CD4-positive, alpha-beta T cell treated with Interleukin-17A for 4 hours (primary cell): ENCODE data around the gene SERPINB1.
"Not testable (repeated sequence)": the region's sequence is repeated elsewhere in the genome, so short reads cannot be mapped to it uniquely, and the experiment has no call there.

Source experiments
- DNase-seq: peaks from one replicate; pipeline ENCODE4 v3.0.0-alpha.2; 2020; ENCODE audit warnings: mixed read lengths

SERPINB1 gene

GRCh38 chr6:2810092-2810671 is 31.5 kb downstream of the SERPINB1 start:
- DNase-seq = no peak

GRCh38 chr6:2809015-2809414 is 32.6 kb downstream of the SERPINB1 start:
- no peak for DNase-seq

GRCh38 chr6:2807342-2808090 is 34.1 kb downstream of the SERPINB1 start:
- no peak for DNase-seq

- no peak for DNase-seq
Measured at GRCh38 chr6:2806644-2807043, 35.0 kb downstream of the SERPINB1 start.

GRCh38 chr6:2805031-2805430 is 36.6 kb downstream of the SERPINB1 start:
- DNase-seq = no peak

- DNase-seq = no peak
Measured at GRCh38 chr6:2804516-2804915, 37.1 kb downstream of the SERPINB1 start.

- DNase-seq = no peak
Measured at GRCh38 chr6:2803731-2804429, 37.8 kb downstream of the SERPINB1 start.

GRCh38 chr6:2802521-2803060 is 39.1 kb downstream of the SERPINB1 start:
- DNase-seq = no peak

GRCh38 chr6:2801687-2802086 is 40.0 kb downstream of the SERPINB1 start:
- DNase-seq = not testable (repeated sequence)

- no peak for DNase-seq
Measured at GRCh38 chr6:2800552-2801316, 40.9 kb downstream of the SERPINB1 start.

GRCh38 chr6:2799936-2800527 is 41.6 kb downstream of the SERPINB1 start:
- DNase-seq = no peak

- no peak for DNase-seq
Measured at GRCh38 chr6:2798586-2799134, 43.0 kb downstream of the SERPINB1 start.

GRCh38 chr6:2797564-2798031 is 44.1 kb downstream of the SERPINB1 start:
- no peak for DNase-seq

- no peak for DNase-seq
Measured at GRCh38 chr6:2796861-2797260, 44.8 kb downstream of the SERPINB1 start.

- DNase-seq = no peak
Measured at GRCh38 chr6:2795956-2796355, 45.7 kb downstream of the SERPINB1 start.

- DNase-seq = no peak
Measured at GRCh38 chr6:2795162-2795561, 46.5 kb downstream of the SERPINB1 start.

GRCh38 chr6:2794171-2794730 is 47.4 kb downstream of the SERPINB1 start:
- DNase-seq = no peak

GRCh38 chr6:2793534-2794151 is 48.0 kb downstream of the SERPINB1 start:
- peak; percentile 41 for DNase-seq

GRCh38 chr6:2792330-2793110 is 49.1 kb downstream of the SERPINB1 start:
- no peak for DNase-seq

- DNase-seq = no peak
Measured at GRCh38 chr6:2791450-2791974, 50.2 kb downstream of the SERPINB1 start.
